ENCODE results near the gene TRAPPC13.

Gene TRAPPC13

GRCh38 chr5:65682148-65682547 lies 57.3 kb downstream of the TRAPPC13 start:
- no peak for DNase-seq

- no peak for DNase-seq
These were observed 68.3 kb downstream of the TRAPPC13 start for GRCh38 chr5:65693121-65693520.

GRCh38 chr5:65695162-65695755 lies 70.4 kb downstream of the TRAPPC13 start:
- DNase-seq = no peak

- DNase-seq = no peak
These were observed 71.1 kb downstream of the TRAPPC13 start for GRCh38 chr5:65695896-65696295.

DNA sequence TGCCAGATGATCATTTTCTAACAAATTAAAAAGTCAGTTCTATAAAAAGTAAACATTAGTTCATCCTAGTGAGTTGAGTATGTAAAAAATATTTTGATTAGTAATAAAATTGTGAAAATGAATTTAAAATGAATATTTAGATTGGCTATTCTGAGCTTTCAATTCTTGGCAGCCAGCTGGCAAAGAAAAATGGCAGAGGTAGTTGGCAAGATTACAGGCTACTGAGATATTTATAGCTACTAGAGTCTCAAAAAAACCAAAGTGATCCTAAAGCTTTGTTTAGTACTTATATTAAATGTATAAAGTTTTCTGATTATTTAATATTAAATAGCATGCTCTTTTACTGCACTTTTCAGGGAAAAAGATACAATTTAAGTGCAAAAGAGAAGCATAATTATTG lies 72.1 kb downstream of the TRAPPC13 start:
- no peak for DNase-seq

DNA sequence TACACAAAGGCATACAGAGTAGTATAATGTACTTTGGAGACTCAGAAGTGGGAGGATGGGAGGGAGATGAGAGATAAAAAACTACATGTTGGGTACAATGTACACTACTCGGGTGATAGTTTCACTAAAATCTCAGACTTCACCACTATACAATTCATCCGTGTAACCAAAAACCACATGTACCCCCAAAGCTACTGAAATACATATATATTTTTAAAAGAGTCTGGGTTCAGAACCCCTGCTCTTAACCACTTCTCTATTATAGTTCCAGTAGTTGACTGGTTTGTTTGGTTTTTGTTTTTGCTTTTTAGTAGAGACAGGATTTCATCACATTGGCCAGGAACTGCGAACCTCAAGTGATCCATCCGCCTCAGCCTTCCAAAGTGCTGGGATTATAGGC lies 74.5 kb downstream of the TRAPPC13 start:
- no peak for DNase-seq

GRCh38 chr5:65702036-65702435 lies 77.2 kb downstream of the TRAPPC13 start:
- DNase-seq = no peak

DNA sequence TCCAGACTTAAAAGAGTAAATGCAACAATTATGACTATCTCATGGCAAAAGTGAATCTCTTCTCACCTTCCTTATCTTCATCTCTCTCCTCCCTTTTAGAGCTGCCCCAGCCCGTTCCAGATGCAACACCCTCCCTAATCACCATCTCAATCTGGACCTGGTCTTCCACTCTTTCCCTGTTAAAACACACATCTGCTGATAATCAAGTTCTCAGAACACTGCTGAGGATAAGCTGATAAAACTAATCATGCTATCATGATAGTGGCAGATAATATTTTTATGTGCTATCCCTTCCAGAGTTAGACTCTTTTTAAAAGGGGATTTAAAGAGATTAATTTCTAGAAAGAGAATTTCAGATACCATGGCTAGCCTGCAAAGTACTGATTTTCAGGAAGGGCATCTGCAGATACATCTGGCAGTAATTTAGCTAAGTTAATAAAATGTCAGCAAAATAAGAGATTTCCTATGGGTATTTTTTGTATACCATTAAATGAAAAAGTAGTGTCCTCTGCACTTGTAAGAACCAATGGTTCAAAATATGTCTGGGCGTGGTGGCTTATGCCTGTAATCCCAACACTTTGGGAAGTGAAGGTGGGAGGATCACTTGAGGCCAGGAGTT lies 79.9 kb downstream of the TRAPPC13 start:
- DNase-seq = no peak

GRCh38 chr5:65707663-65708062 lies 82.8 kb downstream of the TRAPPC13 start:
- no peak for DNase-seq

DNA sequence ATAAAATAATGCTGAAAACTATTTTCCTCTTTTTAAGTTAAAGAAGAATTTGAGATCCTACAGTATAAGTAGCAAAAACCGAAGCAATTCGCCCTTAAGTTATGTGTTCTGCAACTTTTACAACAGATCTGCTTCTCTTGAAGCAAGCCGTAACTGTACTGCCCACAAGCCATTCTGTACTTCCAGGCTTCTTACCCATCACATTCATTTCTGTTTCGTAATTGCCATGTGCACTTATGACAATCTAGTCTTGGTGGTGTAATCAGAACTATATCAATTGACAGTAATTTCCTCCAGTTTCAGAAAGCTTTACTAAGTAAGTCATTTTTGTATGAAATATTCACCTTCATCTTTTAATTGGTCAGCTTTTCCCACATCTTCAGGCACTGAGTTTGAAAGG lies 83.3 kb downstream of the TRAPPC13 start:
- no peak for DNase-seq

Measured in SW 1271 (cell line).